Keratinocyte (primary cell): ENCODE measurements around the gene RFPL1.

ENCODE experiments used
- CTCF ChIP-seq, 3 experiments: IDR thresholded peaks in 1 of 3; conservative IDR thresholded peaks in 1 of 3; optimal IDR thresholded peaks in 1 of 3; 2 replicates in 2 of 3; 3 replicates in 1 of 3; pipeline versions ENCODE3 to v1.5.1; 2011; ENCODE audit warnings: low read length in 3 of 3, mild to moderate bottlenecking in 3 of 3, moderate library complexity in 2 of 3, control low read depth in 1 of 3, inconsistent platforms in 1 of 3; ENCODE audit not compliant: insufficient read depth in 2 of 3; ENCODE audit errors: extremely low read depth in 1 of 3
- EZH2 ChIP-seq: IDR thresholded peaks from one replicate; pipeline ENCODE4 v1.6.1; 2012; ENCODE audit warnings: inconsistent platforms, mild to moderate bottlenecking, low read length, moderate library complexity

DNA sequence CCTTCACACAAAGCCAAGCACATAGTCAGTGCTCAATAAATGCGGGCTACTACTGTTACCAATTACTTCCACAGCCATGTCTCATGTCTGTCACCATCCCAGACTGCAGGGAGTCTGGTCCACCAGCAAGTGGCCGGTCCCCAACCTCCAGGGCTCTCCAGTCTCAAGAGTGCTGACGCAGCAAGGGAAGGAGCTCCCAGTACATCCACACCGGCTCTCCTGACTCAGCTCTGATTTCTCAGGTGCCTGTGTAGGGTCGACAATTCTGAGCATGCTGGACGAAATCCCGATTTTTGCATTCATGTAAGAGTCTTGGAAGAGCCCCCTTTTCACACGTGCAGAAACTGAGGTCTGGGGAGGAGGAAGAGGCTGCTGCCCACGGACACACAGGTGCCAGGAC is 31.4 kb downstream of the RFPL1 start:
- TF ChIP-seq CTCF (optimal IDR thresholded peaks at IDR 0.05 in 1 of 3, IDR thresholded peaks at IDR 0.05 in 1 of 3, conservative IDR thresholded peaks at IDR 0.05 in 1 of 3; ENCODE audit: extremely low read depth in 1 of 3, insufficient read depth in 2 of 3, low read length in 3 of 3) = no peak
- no peak for TF ChIP-seq EZH2
